Activated T-helper 17 cell treated with anti-CD3 and anti-CD28 coated beads, Interleukin-2, amount 50 U/mL, for 72 hours (primary cell): ENCODE measurements around the gene PSME3IP1. TPM values are rescaled to one million over a fixed set of nuclear protein-coding genes. Genes with fewer than 3 reads are reported as not detected.

ENCODE experiments used
- total RNA-seq, 2 donors: library from RNA; stranded (reverse); gene quantifications; one replicate each; pipeline ENCODE4 v1.2.3, GENCODE V29; 2022

Gene PSME3IP1
- total RNA-seq, 2 donors from 2014 or later = 79.0 to 103 TPM

Other genes with a start within 250 kb of the PSME3IP1 start
- not detected for gene CETP, start 224.1 kb downstream of the PSME3IP1 start, total RNA-seq
- 100 to 1,000 TPM; 182 to 219 TPM for gene NLRC5, start 196.5 kb downstream of the PSME3IP1 start, total RNA-seq
- 1 to 10 TPM; 3.8 to 4.4 TPM for gene CPNE2, start 93.5 kb downstream of the PSME3IP1 start, total RNA-seq
- 10 to 100 TPM; 34.1 to 37.4 TPM for gene RSPRY1, start 290 bp upstream of the PSME3IP1 start, total RNA-seq
- 10 to 100 TPM; 17.0 to 23.5 TPM for gene ARL2BP, start 59.2 kb upstream of the PSME3IP1 start, total RNA-seq
- not detected for gene PLLP, start 98.6 kb upstream of the PSME3IP1 start, total RNA-seq
- 10 to 100 TPM in 1 of 2 donors, 1 to 10 TPM in 1; 1.1 to 11.5 TPM for gene CCL22, start 172.7 kb upstream of the PSME3IP1 start, total RNA-seq
- not detected for gene CX3CL1, start 186.5 kb upstream of the PSME3IP1 start, total RNA-seq
- 1 to 10 TPM in 1 of 2 donors, under 1 TPM in 1; 0.65 to 7.8 TPM for gene CCL17, start 218.7 kb upstream of the PSME3IP1 start, total RNA-seq